CD4-positive, alpha-beta T cell (primary cell): ENCODE results near the gene SLC2A13. TPM values are rescaled to one million over a fixed set of nuclear protein-coding genes. Genes with fewer than 3 reads are reported as not detected.

ENCODE experiments used
- ATAC-seq: fragments of 200-7000 bp; cut with Tn5 transposase; one replicate; pipeline ENCODE4 v1.10.0; 2022; ENCODE audit warnings: mild to moderate bottlenecking; ENCODE audit not compliant: poor library complexity
- CTCF ChIA-PET: fragments of 350-600 bp; sonication (Branson Sonifier 250); formaldehyde crosslinking; loops from one replicate; lab custom pipeline; 2021; ENCODE audit warnings: antibody characterized with exemption, inconsistent platforms; lab: Charles Lee
- POLR2A ChIA-PET: fragments of 350-600 bp; sonication (Branson Sonifier 250); formaldehyde crosslinking; loops from one replicate; lab custom pipeline; 2021; ENCODE audit warnings: antibody characterized with exemption, inconsistent platforms; lab: Charles Lee
- DNase-seq, 14 experiments: peaks; one replicate each; pipeline ENCODE4 v3.0.0-alpha.2; 2013 to 2020; ENCODE audit warnings: mixed read lengths in 2 of 14
- H3K27ac ChIP-seq, 2 donors: one replicate each; pipeline versions ENCODE4 v1.5.1 to v1.7.0; 2013; ENCODE audit warnings: low read length in 2 of 2, low read depth in 1 of 2, mild to moderate bottlenecking in 1 of 2
- H3K27me3 ChIP-seq, 2 experiments: 1 replicate in 1 of 2; 2 replicates in 1 of 2; pipeline versions ENCODE4 v1.6.1 to v1.7.0; 2013; ENCODE audit warnings: low read length in 2 of 2, control low read depth in 1 of 2, mild to moderate bottlenecking in 1 of 2, moderate library complexity in 1 of 2; ENCODE audit not compliant: insufficient read depth in 2 of 2, control insufficient read depth in 1 of 2
- H3K36me3 ChIP-seq: one replicate; pipeline ENCODE4 v1.6.1; 2013; ENCODE audit warnings: low read length, control low read depth; ENCODE audit not compliant: insufficient read depth
- H3K4me1 ChIP-seq: one replicate; pipeline ENCODE4 v1.6.1; 2013; ENCODE audit warnings: low read length, control low read depth; ENCODE audit not compliant: insufficient read depth
- H3K4me3 ChIP-seq: one replicate; pipeline ENCODE4 v1.5.1; 2013; ENCODE audit warnings: mild to moderate bottlenecking, low read length, moderate library complexity
- H3K9me3 ChIP-seq, 2 experiments: 1 replicate in 1 of 2; 2 replicates in 1 of 2; pipeline versions ENCODE4 v1.6.1 to v1.7.0; 2013; ENCODE audit warnings: low read length in 2 of 2, mild to moderate bottlenecking in 2 of 2, control low read depth in 1 of 2, moderate library complexity in 1 of 2; ENCODE audit not compliant: control insufficient read depth in 1 of 2, insufficient read depth in 1 of 2
- H3K27ac Mint-ChIP-seq: one replicate; pipeline ENCODE4 v1.8.0; 2020; ENCODE audit warnings: mixed read lengths
- H3K27me3 Mint-ChIP-seq: one replicate; pipeline ENCODE4 v1.8.0; 2021; ENCODE audit warnings: mixed read lengths
- H3K36me3 Mint-ChIP-seq: one replicate; pipeline ENCODE4 v1.8.0; 2021; ENCODE audit warnings: low read depth, mixed read lengths
- H3K4me1 Mint-ChIP-seq: one replicate; pipeline ENCODE4 v1.8.0; 2021; ENCODE audit warnings: low read depth, mixed read lengths
- H3K4me3 Mint-ChIP-seq: one replicate; pipeline ENCODE4 v1.8.0; 2020; ENCODE audit warnings: mild to moderate bottlenecking, mixed read lengths
- H3K9me3 Mint-ChIP-seq: one replicate; pipeline ENCODE4 v1.8.0; 2020; ENCODE audit warnings: mixed read lengths
- intact Hi-C, 2 experiments: fragments of 100-400 bp; cut with DNase I in 1 of 2; cut with micrococcal nuclease in 1 of 2; formaldehyde crosslinking; loops; one replicate each; pipeline versions ENCODE4 v1.15.1 to v1.9.0; 2023 to 2025; cut with DNase I, micrococcal nuclease
- total RNA-seq, 174 experiments: library from RNA in 2 of 174; stranded (reverse) in 2 of 174; gene quantifications; one replicate each; pipeline ENCODE4 v1.2.3 and lab custom pipeline; 2021 to 2026
- TF ChIP-seq, protein P1 (sequence below): fragments of 200-600 bp; IDR thresholded peaks from one replicate; pipeline ENCODE4 v1.8.0; 2022; ENCODE audit warnings: antibody characterized with exemption, mild to moderate bottlenecking

The SLC2A13 gene
- total RNA-seq, 2 experiments from 2014 or later, result 1.6 to 1.7 TPM

DNA sequence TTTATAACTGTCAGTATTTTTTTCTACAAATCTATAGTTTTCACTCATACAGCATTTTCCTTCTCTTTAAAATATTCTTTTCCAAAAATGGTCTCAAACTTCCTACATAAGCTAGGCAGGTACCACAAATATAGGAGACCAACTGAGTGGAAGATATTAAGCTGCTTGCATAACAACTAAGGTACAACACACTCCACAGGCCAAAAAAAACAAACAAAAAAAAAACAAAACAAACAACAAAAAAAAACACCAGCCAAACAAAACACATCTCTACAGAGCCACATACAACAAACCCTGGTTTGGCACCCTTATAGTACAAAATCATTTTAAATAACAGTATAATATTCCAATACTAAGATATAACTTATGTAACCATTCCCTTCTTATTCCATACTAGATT lies 50.1 kb downstream of the SLC2A13 start:
- Histone ChIP-seq H3K4me1 (no peaks in the 10 kb centered on the region), H3K27ac (no peak overlapping the region), H3K27me3 (no peaks in the 10 kb centered on the region), H3K9me3 (no peaks in the 10 kb centered on the region), H3K36me3 (no peaks in the 10 kb centered on the region), H3K4me3 (no peak overlapping the region)
- DNase-seq (no peak), ATAC-seq (no peak)
- Mint-ChIP-seq H3K27me3 (no peaks in the 10 kb centered on the region), H3K9me3 (no peaks in the 10 kb centered on the region), H3K4me3 (no peak overlapping the region), H3K4me1 (no peaks in the 10 kb centered on the region), H3K36me3 (no peaks in the 10 kb centered on the region), H3K27ac (no peak overlapping the region)
- TF ChIP-seq, protein P1, sequence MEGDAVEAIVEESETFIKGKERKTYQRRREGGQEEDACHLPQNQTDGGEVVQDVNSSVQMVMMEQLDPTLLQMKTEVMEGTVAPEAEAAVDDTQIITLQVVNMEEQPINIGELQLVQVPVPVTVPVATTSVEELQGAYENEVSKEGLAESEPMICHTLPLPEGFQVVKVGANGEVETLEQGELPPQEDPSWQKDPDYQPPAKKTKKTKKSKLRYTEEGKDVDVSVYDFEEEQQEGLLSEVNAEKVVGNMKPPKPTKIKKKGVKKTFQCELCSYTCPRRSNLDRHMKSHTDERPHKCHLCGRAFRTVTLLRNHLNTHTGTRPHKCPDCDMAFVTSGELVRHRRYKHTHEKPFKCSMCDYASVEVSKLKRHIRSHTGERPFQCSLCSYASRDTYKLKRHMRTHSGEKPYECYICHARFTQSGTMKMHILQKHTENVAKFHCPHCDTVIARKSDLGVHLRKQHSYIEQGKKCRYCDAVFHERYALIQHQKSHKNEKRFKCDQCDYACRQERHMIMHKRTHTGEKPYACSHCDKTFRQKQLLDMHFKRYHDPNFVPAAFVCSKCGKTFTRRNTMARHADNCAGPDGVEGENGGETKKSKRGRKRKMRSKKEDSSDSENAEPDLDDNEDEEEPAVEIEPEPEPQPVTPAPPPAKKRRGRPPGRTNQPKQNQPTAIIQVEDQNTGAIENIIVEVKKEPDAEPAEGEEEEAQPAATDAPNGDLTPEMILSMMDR, result no peak
- CTCF ChIA-PET, result no interaction called here
- POLR2A ChIA-PET, result no interaction called here
- intact Hi-C loops, result no loop called here

DNA sequence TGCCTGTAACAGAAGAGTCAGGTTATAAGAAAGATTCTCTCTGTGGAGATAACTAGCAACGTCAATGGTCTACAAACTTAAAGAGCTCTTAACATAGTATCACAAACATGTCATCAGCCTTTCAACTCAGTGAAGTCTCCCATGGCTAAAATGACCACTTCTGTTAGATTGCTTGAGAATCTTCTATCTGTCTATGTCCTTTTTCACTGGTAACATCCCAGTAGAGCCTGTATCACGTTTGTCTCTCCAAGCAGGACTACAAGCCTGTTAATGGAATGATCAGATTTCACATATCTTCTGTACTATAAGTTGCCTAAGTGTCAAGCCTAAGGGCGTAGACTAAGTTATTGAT lies 50.7 kb downstream of the SLC2A13 start:
- ChIA-PET POLR2A (no interaction called here), CTCF (interaction anchor here (1.3 kb wide), 1 partner anchor 8 kb away, joined by 4 read pairs; no protein-coding TSS in a partner anchor)
- Mint-ChIP-seq H3K36me3 (no peaks in the 10 kb centered on the region), H3K27ac (no peak overlapping the region), H3K4me1 (no peaks in the 10 kb centered on the region), H3K27me3 (no peaks in the 10 kb centered on the region), H3K4me3 (no peak overlapping the region), H3K9me3 (no peaks in the 10 kb centered on the region)
- no peaks in the 10 kb centered on the region for H3K27me3 ChIP-seq
- H3K4me3 ChIP-seq, result no peak overlapping the region
- no peak overlapping the region for H3K27ac ChIP-seq
- DNase-seq, result no peak
- no peaks in the 10 kb centered on the region for H3K4me1 ChIP-seq
- no peak for ATAC-seq
- intact Hi-C loops, result no loop called here
- TF ChIP-seq, protein P1, result no peak
- no peaks in the 10 kb centered on the region for H3K9me3 ChIP-seq
- no peaks in the 10 kb centered on the region for H3K36me3 ChIP-seq

DNA sequence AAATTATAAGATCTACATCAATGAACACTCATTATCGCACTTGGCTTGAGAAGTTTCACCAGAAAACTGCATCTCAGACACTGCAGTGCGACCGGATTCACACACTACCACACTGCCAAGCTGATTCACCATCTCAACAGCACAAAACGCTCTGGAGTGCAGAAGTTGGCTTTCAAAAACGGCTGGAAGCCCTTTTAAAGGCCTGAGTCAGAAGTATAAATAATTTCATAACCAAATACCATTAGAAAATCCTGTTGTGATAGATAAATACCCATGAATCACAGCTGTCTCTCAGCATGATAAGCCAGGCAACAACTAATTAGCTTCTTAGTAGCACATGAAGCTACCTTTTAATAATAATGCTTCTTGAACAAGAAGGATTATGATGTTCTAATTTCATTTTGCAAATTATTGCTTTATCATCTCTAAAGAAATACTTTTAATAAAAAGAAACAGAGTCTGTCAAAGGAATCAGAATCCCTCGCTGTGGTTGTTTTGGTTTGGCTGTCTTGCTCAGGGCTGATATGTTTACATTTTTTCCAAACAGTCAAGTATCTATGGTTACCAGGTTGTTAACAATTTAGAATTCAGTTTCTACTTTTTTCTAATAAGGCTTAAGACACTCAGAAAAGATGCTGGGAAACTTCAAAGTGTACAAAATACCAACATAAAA lies 51.2 kb downstream of the SLC2A13 start:
- Mint-ChIP-seq H3K27ac (no peak overlapping the region), H3K36me3 (no peaks in the 10 kb centered on the region), H3K27me3 (no peaks in the 10 kb centered on the region), H3K4me1 (no peaks in the 10 kb centered on the region), H3K4me3 (no peak overlapping the region), H3K9me3 (no peaks in the 10 kb centered on the region)
- intact Hi-C loops, result no loop called here
- POLR2A ChIA-PET, result no interaction called here
- Histone ChIP-seq H3K27me3 (no peaks in the 10 kb centered on the region), H3K4me3 (no peak overlapping the region), H3K9me3 (no peaks in the 10 kb centered on the region), H3K36me3 (no peaks in the 10 kb centered on the region), H3K4me1 (no peaks in the 10 kb centered on the region), H3K27ac (no peak overlapping the region)
- ATAC-seq, result no peak
- CTCF ChIA-PET, result interaction anchor here (1.2 to 1.3 kb wide), 2 partner anchors 8 to 19 kb away, joined by 3 to 4 read pairs; no protein-coding TSS in a partner anchor
- TF ChIP-seq, protein P1, result no peak
- no peak for DNase-seq
